K562 (cell line): Measurements from ENCODE around the gene ACE.

Source experiments
- CHCHD3 ChIP-seq: fragments of 250-450 bp; sonication (Bioruptor Pico); IDR thresholded peaks from 2 replicates; pipeline ENCODE4 v2.1.2; 2022; ENCODE audit warnings: mild to moderate bottlenecking
- CTCF ChIP-seq, 3 experiments: IDR thresholded peaks in 2 of 3; conservative IDR thresholded peaks in 1 of 3; 2 replicates each; pipeline ENCODE4 v1.5.1; 2011 to 2012; ENCODE audit warnings: low read length in 3 of 3, mild to moderate bottlenecking in 3 of 3, control low read depth in 2 of 3, improper control_type of control experiment in 1 of 3, inconsistent platforms in 1 of 3, low read depth in 1 of 3, mixed read lengths in 1 of 3, moderate library complexity in 1 of 3; ENCODE audit not compliant: insufficient read depth in 2 of 3
- E2F1 ChIP-seq: sonication (generic); formaldehyde crosslinking; IDR thresholded peaks from 2 replicates; pipeline ENCODE4 v1.8.1; 2023; ENCODE audit warnings: mild to moderate bottlenecking, missing genetic modification reagents, moderate library complexity
- GATAD2B ChIP-seq: fragments of 450-650 bp; IDR thresholded peaks from 2 replicates; pipeline ENCODE4 v1.6.1; 2017; ENCODE audit warnings: mild to moderate bottlenecking, borderline replicate concordance
- KAT8 ChIP-seq: fragments of 450-650 bp; IDR thresholded peaks from 2 replicates; pipeline ENCODE4 v1.6.1; 2016; ENCODE audit warnings: low read depth, mild to moderate bottlenecking
- MAFK ChIP-seq: IDR thresholded peaks from 2 replicates; pipeline ENCODE4 v1.6.1; 2011; ENCODE audit warnings: low read length, improper control_type of control experiment
- POLR2A ChIP-seq: fragments of 450-650 bp; conservative IDR thresholded peaks from 2 replicates; pipeline ENCODE4 v1.6.1; 2016
- POLR3G ChIP-seq: IDR thresholded peaks from 2 replicates; pipeline ENCODE4 v1.6.1; 2011; ENCODE audit not compliant: insufficient read length, insufficient replicate concordance; ENCODE audit errors: extremely low read depth
- SMC3 ChIP-seq: conservative IDR thresholded peaks from 2 replicates; pipeline ENCODE4 v1.6.1; 2011; ENCODE audit warnings: low read depth, low read length, improper control_type of control experiment; ENCODE audit not compliant: insufficient read depth
- TAF1 ChIP-seq: IDR thresholded peaks from 2 replicates; pipeline ENCODE4 v1.6.1; 2011; ENCODE audit warnings: mild to moderate bottlenecking, low read length, moderate library complexity; ENCODE audit not compliant: insufficient read depth, control insufficient read depth, severe bottlenecking; ENCODE audit errors: extremely low read depth
- ZFX ChIP-seq: sonication (generic); formaldehyde crosslinking; IDR thresholded peaks from 2 replicates; pipeline ENCODE4 v1.8.0; 2022; ENCODE audit warnings: mild to moderate bottlenecking, missing genetic modification reagents, moderate library complexity
- ZNF121 ChIP-seq: sonication (generic); formaldehyde crosslinking; conservative IDR thresholded peaks from 2 replicates; pipeline ENCODE4 v1.8.0; 2022; ENCODE audit warnings: missing genetic modification reagents
- ZNF655 ChIP-seq: fragments of 250-450 bp; sonication (Bioruptor Pico); IDR thresholded peaks from 2 replicates; pipeline ENCODE4 v1.5.0; 2021

GRCh38 chr17:63433746-63434591 is 42.9 kb upstream of the ACE start:
- TF ChIP-seq TAF1: no peak
- TF ChIP-seq MAFK: no peak
- TF ChIP-seq ZNF655 (CRISPR knock-in tag): no peak
- no peak for TF ChIP-seq POLR3G
- no peak for TF ChIP-seq E2F1 (CRISPR knock-in tag)
- no peak for TF ChIP-seq POLR2A
- no peak for TF ChIP-seq SMC3
- TF ChIP-seq ZNF121 (CRISPR knock-in tag): no peak
- TF ChIP-seq GATAD2B: no peak
- TF ChIP-seq KAT8: no peak
- no peak for TF ChIP-seq CHCHD3 (CRISPR knock-in tag)
- no peak; the same call in 1 of the 2 replicates for TF ChIP-seq ZFX (CRISPR knock-in tag)
- TF ChIP-seq CTCF (IDR thresholded peaks at IDR 0.05 in 2 of 3, conservative IDR thresholded peaks at IDR 0.05 in 1 of 3; ENCODE audit: insufficient read depth in 2 of 3, low read depth in 1 of 3, low read length in 3 of 3): 0 out of 6 replicates have a peak, but pooled peaks of 1 of the 3 experiments have one; percentile 5
